ENCODE measurements around the gene SLC50A1.
A peak's percentile ranks its signal among the peaks of the same experiment; 100 is the strongest.

Gene SLC50A1, protein sequence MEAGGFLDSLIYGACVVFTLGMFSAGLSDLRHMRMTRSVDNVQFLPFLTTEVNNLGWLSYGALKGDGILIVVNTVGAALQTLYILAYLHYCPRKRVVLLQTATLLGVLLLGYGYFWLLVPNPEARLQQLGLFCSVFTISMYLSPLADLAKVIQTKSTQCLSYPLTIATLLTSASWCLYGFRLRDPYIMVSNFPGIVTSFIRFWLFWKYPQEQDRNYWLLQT

DNA sequence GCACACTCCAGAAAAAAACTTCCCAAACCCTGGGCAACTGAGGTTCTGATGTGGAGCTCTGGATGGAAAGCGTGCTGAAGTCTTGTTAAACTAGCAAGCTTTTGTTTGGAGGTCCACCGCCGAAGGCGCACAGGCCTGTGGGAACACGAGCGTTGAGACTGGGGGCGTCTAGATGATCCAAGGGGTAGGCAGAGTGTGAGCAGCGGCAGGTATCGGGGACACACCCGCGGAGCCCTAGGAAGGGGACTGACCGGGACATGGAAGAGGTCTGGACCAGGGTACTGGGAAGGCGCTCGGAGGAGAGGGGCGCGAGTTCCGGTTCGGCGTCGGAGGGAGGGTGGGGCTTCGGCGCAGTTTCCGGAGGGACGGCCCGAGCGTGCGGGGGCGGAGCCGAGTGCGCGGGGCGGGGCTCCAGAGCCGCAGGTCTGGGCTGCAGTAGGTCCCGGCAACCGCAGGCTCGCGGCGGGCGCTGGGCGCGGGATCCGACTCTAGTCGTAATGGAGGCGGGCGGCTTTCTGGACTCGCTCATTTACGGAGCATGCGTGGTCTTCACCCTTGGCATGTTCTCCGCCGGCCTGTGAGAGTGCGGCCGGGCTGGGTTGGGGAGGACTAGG is at the start of gene SLC50A1:
Gene SLC50A1 (plus strand): TSS at position 438 of the 614 bp plus-strand sequence. CDS start 60 bp downstream, at position 498.
- H3K4me3 ChIP-seq, result peak within 1 kb of the TSS; percentile 97
- peak within 1 kb of the TSS; percentile 87 to 100 for H3K27ac ChIP-seq
- TF ChIP-seq, protein P1, sequence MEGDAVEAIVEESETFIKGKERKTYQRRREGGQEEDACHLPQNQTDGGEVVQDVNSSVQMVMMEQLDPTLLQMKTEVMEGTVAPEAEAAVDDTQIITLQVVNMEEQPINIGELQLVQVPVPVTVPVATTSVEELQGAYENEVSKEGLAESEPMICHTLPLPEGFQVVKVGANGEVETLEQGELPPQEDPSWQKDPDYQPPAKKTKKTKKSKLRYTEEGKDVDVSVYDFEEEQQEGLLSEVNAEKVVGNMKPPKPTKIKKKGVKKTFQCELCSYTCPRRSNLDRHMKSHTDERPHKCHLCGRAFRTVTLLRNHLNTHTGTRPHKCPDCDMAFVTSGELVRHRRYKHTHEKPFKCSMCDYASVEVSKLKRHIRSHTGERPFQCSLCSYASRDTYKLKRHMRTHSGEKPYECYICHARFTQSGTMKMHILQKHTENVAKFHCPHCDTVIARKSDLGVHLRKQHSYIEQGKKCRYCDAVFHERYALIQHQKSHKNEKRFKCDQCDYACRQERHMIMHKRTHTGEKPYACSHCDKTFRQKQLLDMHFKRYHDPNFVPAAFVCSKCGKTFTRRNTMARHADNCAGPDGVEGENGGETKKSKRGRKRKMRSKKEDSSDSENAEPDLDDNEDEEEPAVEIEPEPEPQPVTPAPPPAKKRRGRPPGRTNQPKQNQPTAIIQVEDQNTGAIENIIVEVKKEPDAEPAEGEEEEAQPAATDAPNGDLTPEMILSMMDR (IDR thresholded peaks at IDR 0.05), result peak; percentile 20
- peak; percentile 98 for DNase-seq (ENCODE audit: low spot score)

DNA sequence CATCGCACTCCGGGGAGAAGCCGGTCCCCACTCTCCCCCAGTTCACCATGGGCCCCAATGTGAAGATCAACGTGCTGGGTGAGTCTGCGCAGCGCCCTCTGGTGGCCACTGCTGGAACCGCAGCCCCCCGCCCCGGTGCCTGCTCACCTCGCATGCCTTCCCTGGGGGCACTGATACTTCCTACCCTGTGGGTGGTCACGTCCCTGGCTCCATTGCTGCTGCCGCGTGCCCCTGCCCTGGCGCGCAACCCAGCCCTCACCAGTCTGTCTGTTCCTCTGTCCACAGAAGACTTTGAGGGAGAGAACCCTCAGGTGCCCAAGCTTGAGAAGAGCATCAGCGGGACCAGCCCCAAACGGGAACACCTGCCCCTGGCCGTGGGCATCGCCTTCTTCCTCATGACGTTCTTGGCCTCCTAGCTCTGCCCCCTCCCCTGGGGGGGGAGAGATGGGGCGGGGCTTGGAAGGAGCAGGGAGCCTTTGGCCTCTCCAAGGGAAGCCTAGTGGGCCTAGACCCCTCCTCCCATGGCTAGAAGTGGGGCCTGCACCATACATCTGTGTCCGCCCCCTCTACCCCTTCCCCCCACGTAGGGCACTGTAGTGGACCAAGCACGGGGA is 49.4 kb upstream of the SLC50A1 start:
- H3K27ac ChIP-seq, result peak overlapping the region in 1 of 2 donors; percentile 90
- TF ChIP-seq, protein P1 (IDR thresholded peaks at IDR 0.05), result peak; percentile 99
- peak overlapping the region; percentile 74 for H3K4me3 ChIP-seq
- DNase-seq (ENCODE audit: low spot score), result peak; percentile 79

DNA sequence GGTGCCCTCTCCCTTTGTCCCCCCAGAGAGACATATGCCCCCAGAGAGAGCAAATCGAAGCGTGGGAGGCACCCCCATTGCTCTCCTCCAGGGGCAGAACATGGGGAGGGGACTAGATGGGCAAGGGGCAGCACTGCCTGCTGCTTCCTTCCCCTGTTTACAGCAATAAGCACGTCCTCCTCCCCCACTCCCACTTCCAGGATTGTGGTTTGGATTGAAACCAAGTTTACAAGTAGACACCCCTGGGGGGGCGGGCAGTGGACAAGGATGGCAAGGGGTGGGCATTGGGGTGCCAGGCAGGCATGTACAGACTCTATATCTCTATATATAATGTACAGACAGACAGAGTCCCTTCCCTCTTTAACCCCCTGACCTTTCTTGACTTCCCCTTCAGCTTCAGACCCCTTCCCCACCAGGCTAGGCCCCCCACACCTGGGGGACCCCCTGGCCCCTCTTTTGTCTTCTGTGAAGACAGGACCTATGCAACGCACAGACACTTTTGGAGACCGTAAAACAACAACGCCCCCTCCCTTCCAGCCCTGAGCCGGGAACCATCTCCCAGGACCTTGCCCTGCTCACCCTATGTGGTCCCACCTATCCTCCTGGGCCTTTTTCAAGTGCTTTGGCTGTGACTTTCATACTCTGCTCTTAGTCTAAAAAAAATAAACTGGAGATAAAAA is 48.7 kb upstream of the SLC50A1 start:
- DNase-seq (ENCODE audit: low spot score), result no peak
- Histone ChIP-seq H3K27ac (no peak overlapping the region), H3K4me3 (no peak overlapping the region)
- TF ChIP-seq, protein P1 (IDR thresholded peaks at IDR 0.05), result no peak

DNA sequence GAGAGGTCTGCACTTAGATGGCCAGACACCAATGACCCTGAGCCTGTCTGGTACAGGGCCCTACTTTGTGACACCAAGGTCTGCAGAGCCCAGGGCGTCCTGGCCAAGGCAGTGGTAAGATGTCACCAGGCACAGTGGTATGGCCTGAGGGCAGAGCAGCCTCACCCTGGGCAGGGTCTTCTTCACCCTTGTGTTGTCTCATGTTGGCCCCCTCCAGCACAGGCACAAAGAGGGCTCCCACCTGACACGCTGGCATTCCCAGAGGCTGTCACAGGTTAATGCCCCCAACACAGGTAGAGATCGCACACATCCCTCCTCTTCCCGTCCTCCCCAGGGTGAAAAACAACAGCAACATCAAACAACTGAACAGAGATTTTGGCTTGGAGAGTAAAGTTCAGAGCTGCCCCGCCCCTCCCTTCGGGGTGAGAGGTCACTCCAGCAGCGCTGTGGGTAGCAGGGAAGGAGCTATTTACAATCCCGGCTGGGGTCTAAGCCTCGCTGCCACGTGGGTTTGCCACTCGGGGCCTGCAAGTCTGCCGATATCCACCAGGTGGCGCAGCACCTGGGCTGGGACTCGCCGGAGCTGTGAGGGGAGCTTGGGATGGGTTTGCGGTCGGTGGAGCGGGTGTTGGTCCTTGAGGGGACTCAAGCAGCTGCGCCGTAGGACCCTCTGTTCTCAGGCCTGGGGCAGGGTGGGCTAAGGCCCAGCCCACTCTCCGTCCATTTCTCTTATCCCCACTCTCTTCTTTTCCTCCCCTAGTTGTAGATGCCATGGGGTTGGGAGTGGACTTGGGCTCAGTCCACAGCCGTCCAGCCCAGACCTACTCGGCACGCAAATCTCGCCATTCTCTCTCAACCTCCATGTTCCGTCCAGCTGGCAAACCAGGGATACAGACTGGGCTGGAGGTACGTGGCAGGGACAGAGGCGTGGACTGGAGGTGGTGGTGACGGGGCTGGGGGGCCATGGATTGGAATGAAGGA is 44.3 kb upstream of the SLC50A1 start:
- Histone ChIP-seq H3K4me3 (no peak overlapping the region), H3K27ac (no peak overlapping the region)
- TF ChIP-seq, protein P1 (IDR thresholded peaks at IDR 0.05), result peak; percentile 96
- DNase-seq (ENCODE audit: low spot score), result peak; percentile 83

DNA sequence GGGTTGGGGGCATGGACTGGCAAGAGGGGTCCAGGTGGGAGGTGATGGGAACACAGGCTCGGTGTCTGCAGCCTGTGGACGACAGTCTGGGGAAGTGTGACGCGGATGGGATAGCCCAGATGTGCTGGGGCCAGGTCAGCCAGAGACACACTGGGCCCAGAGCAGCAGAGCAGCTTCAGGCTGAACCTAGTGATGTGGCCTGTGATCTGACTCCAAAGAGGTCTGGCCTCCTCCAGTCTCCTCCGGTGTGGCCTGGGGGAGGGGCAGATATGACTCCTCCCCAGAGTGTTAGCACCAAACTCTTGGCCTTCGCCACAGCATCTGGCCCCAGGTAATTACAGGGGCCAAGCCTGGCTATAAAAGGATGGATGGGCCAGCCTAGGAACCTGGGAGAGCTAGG is 43.5 kb upstream of the SLC50A1 start:
- TF ChIP-seq, protein P1 (IDR thresholded peaks at IDR 0.05), result no peak
- Histone ChIP-seq H3K4me3 (no peak overlapping the region), H3K27ac (no peak overlapping the region)

DNA sequence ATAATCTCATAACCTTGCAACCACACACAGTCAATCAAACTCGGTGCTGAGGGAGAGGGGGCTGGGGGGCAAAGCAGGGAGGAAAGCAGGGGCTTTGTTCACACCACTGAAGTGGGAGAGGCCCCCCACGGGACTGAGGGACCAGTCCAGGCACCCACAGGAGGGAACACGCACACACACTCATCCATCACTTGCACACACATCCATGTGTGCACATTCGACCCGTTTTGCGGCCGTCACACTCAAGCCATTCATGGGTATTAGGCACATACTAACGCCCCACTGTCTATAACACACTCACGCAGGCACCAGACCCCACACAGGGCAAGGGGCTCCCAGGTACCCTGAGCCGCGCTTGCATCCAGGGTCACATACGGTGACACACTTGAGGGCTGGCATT is 43.0 kb upstream of the SLC50A1 start:
- no peak for DNase-seq (ENCODE audit: low spot score)
- TF ChIP-seq, protein P1 (IDR thresholded peaks at IDR 0.05), result no peak
- no peak overlapping the region for H3K4me3 ChIP-seq
- no peak overlapping the region for H3K27ac ChIP-seq

More for the DNA sequence above, 43.5 kb upstream of the SLC50A1 start:
- DNase-seq (ENCODE audit: low spot score), result no peak
